Astrocyte (in vitro differentiated cells and primary cell): Measurements from ENCODE around the gene PKHD1. TPM values are rescaled to one million over a fixed set of nuclear protein-coding genes. Genes with fewer than 3 reads are reported as not detected.

Experiments used
- DNase-seq: peaks from one replicate; pipeline ENCODE4 v3.0.0-alpha.2; 2010; ENCODE audit warnings: low read depth
- FAIRE-seq: peaks from 2 replicates; lab custom pipeline; 2011; peaks lifted over from hg19 to GRCh38; lab: Jason Lieb, UNC
- H2AFZ ChIP-seq: 2 replicates; pipeline ENCODE4 v1.6.0; 2012; ENCODE audit warnings: low read depth, low read length, inconsistent platforms
- H3K27ac ChIP-seq: 2 replicates; pipeline ENCODE4 v1.5.1; 2011; ENCODE audit warnings: low read depth, low read length, inconsistent platforms
- H3K27me3 ChIP-seq: 2 replicates; pipeline ENCODE4 v1.6.0; 2011; ENCODE audit warnings: low read length, inconsistent platforms; ENCODE audit not compliant: insufficient read depth
- H3K36me3 ChIP-seq: 2 replicates; pipeline ENCODE4 v1.5.1; 2011; ENCODE audit warnings: low read length, inconsistent platforms; ENCODE audit not compliant: insufficient read depth
- H3K4me1 ChIP-seq: 2 replicates; pipeline ENCODE4 v1.5.1; 2011; ENCODE audit warnings: low read length, inconsistent platforms; ENCODE audit not compliant: insufficient read depth
- H3K4me2 ChIP-seq: 2 replicates; pipeline ENCODE4 v1.6.0; 2012; ENCODE audit warnings: low read length, inconsistent platforms
- H3K4me3 ChIP-seq: 2 replicates; pipeline ENCODE4 v1.5.1; 2011; ENCODE audit warnings: low read depth, mild to moderate bottlenecking, low read length, inconsistent platforms; ENCODE audit not compliant: insufficient read depth
- H3K79me2 ChIP-seq: 2 replicates; pipeline ENCODE4 v1.6.0; 2012; ENCODE audit warnings: mild to moderate bottlenecking, low read length, inconsistent platforms; ENCODE audit not compliant: insufficient read depth
- H3K9ac ChIP-seq: 2 replicates; pipeline ENCODE4 v1.6.0; 2012; ENCODE audit warnings: mild to moderate bottlenecking, low read length, inconsistent platforms
- H3K9me3 ChIP-seq: 2 replicates; pipeline ENCODE4 v1.5.1; 2012; ENCODE audit warnings: low read depth, mild to moderate bottlenecking, low read length, inconsistent platforms; ENCODE audit not compliant: insufficient read depth
- H4K20me1 ChIP-seq: 2 replicates; pipeline ENCODE4 v1.6.0; 2012; ENCODE audit warnings: low read length, inconsistent platforms; ENCODE audit not compliant: insufficient read depth
- H3K27ac Mint-ChIP-seq: one replicate; pipeline ENCODE4 v1.8.0; 2021; ENCODE audit warnings: mild to moderate bottlenecking, mixed read lengths; ENCODE audit not compliant: unreplicated experiment
- H3K27me3 Mint-ChIP-seq: one replicate; pipeline ENCODE4 v1.8.0; 2021; ENCODE audit warnings: low read depth, mixed read lengths; ENCODE audit not compliant: unreplicated experiment
- H3K36me3 Mint-ChIP-seq: one replicate; pipeline ENCODE4 v1.8.0; 2021; ENCODE audit warnings: low read depth, mixed read lengths; ENCODE audit not compliant: unreplicated experiment
- H3K4me1 Mint-ChIP-seq: one replicate; pipeline ENCODE4 v1.8.0; 2021; ENCODE audit warnings: low read depth, mixed read lengths; ENCODE audit not compliant: unreplicated experiment
- H3K4me3 Mint-ChIP-seq: one replicate; pipeline ENCODE4 v1.8.0; 2021; ENCODE audit warnings: mild to moderate bottlenecking, moderate library complexity, mixed read lengths; ENCODE audit not compliant: unreplicated experiment
- H3K9me3 Mint-ChIP-seq: one replicate; pipeline ENCODE4 v1.8.0; 2021; ENCODE audit warnings: mild to moderate bottlenecking, mixed read lengths; ENCODE audit not compliant: unreplicated experiment
- CTCF ChIP-seq: IDR thresholded peaks from 2 replicates; pipeline ENCODE4 v1.5.1; 2011; ENCODE audit warnings: low read depth, mild to moderate bottlenecking, inconsistent platforms, low read length, moderate library complexity; ENCODE audit not compliant: insufficient read depth
- EZH2 ChIP-seq: IDR thresholded peaks from 2 replicates; pipeline ENCODE4 v1.6.1; 2012; ENCODE audit warnings: mild to moderate bottlenecking, low read length, inconsistent platforms; ENCODE audit not compliant: insufficient read depth
- total RNA-seq: library from RNA; stranded (reverse); gene quantifications from 2 replicates; pipeline ENCODE4 v1.2.1, GENCODE V29; 2021

Gene PKHD1
- total RNA-seq, 1 donor from 2014 or later: 0.16 TPM

GRCh38 chr6:51824940-51825339 is 262.5 kb downstream of the PKHD1 start:
- no peaks in the 10 kb centered on the region for H3K4me1 Mint-ChIP-seq
- Histone ChIP-seq H3K79me2 (no peaks in the 10 kb centered on the region), H3K9me3 (no peaks in the 10 kb centered on the region), H3K27me3 (no peaks in the 10 kb centered on the region), H2AFZ (no peak overlapping the region), H3K27ac (no peak overlapping the region), H4K20me1 (no peaks in the 10 kb centered on the region), H3K4me2 (no peak overlapping the region), H3K4me3 (no peak overlapping the region), H3K4me1 (no peaks in the 10 kb centered on the region), H3K36me3 (no peaks in the 10 kb centered on the region), H3K9ac (no peak overlapping the region)
- H3K27ac Mint-ChIP-seq: no peak overlapping the region
- no peak for TF ChIP-seq CTCF
- H3K36me3 Mint-ChIP-seq: no peaks in the 10 kb centered on the region
- no peaks in the 10 kb centered on the region for H3K27me3 Mint-ChIP-seq
- H3K4me3 Mint-ChIP-seq: no peak overlapping the region
- no peak for DNase-seq
- H3K9me3 Mint-ChIP-seq: no peaks in the 10 kb centered on the region
- FAIRE-seq: no peak

DNA sequence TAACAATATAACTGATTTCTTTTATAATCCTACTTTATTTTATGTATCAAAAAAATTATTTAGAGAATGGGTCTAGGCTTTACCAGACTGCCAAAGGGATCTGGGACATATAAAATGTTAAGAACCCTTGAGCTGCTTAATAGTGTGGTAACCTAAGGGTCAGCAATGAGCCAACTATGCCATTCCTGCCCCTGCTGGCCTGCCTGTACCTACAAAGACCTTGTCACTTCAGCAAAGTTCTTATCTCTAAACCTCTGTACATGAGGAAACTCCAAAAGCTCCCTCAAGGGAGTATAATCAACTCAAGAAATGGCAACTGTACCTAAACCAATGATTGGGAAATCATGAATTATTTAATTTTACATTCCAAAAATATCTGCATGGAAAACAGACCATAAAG is 266.9 kb downstream of the PKHD1 start:
- FAIRE-seq (no peak), DNase-seq (no peak)
- H3K27ac Mint-ChIP-seq: no peak overlapping the region
- Histone ChIP-seq H3K9ac (no peak overlapping the region), H3K79me2 (no peaks in the 10 kb centered on the region), H3K4me1 (no peaks in the 10 kb centered on the region), H3K27ac (no peak overlapping the region), H3K27me3 (no peaks in the 10 kb centered on the region), H3K9me3 (no peaks in the 10 kb centered on the region), H3K4me2 (no peak overlapping the region), H3K4me3 (no peak overlapping the region), H4K20me1 (no peaks in the 10 kb centered on the region), H2AFZ (no peak overlapping the region), H3K36me3 (no peaks in the 10 kb centered on the region)
- no peak for TF ChIP-seq EZH2
- no peak for TF ChIP-seq CTCF
- no peaks in the 10 kb centered on the region for H3K4me1 Mint-ChIP-seq
- no peaks in the 10 kb centered on the region for H3K36me3 Mint-ChIP-seq
- H3K9me3 Mint-ChIP-seq: no peaks in the 10 kb centered on the region
- H3K27me3 Mint-ChIP-seq: no peaks in the 10 kb centered on the region
- H3K4me3 Mint-ChIP-seq: no peak overlapping the region

DNA sequence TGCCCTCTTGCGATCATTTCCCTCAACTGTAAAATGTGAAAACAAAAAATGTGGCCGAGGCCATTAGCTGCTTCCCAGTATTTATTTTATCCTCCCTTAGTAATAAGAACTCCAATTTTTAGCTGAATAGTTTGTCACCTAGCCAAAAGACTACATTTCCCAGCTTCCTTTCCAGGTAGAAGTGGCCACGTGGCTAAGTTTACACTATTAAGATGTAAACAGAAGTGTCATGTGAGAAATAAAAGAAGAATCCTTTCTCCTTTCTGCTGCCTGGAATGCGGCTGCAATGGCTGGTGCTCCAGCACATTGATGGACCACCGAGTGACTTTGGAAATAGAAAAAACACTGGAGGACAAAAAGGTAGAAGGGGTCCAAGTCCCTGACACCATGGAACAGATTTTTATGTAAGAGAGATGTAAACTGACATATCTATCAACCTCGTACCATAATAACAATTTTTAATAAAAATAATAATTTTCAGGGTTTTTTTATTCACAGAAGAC is 268.8 kb downstream of the PKHD1 start:
- no peak overlapping the region for H3K27ac ChIP-seq
- H3K9ac ChIP-seq: no peak overlapping the region
- H4K20me1 ChIP-seq: no peaks in the 10 kb centered on the region
- no peaks in the 10 kb centered on the region for H3K4me1 ChIP-seq
- no peak overlapping the region for H3K4me3 ChIP-seq
- H3K36me3 Mint-ChIP-seq: no peaks in the 10 kb centered on the region
- no peak overlapping the region for H3K4me2 ChIP-seq
- no peaks in the 10 kb centered on the region for H3K27me3 Mint-ChIP-seq
- H3K9me3 ChIP-seq: no peaks in the 10 kb centered on the region
- DNase-seq (no peak), FAIRE-seq (no peak)
- H2AFZ ChIP-seq: no peak overlapping the region
- no peaks in the 10 kb centered on the region for H3K4me1 Mint-ChIP-seq
- no peak overlapping the region for H3K27ac Mint-ChIP-seq
- no peaks in the 10 kb centered on the region for H3K27me3 ChIP-seq
- TF ChIP-seq CTCF: no peak
- TF ChIP-seq EZH2: no peak
- no peaks in the 10 kb centered on the region for H3K36me3 ChIP-seq
- H3K9me3 Mint-ChIP-seq: no peaks in the 10 kb centered on the region
- H3K79me2 ChIP-seq: no peaks in the 10 kb centered on the region
- no peak overlapping the region for H3K4me3 Mint-ChIP-seq
